GM21367 (cell line): ENCODE data around the gene ABCA13.

Source experiments
- ATAC-seq: cut with Tn5 transposase; IDR thresholded peaks from one replicate; pipeline ENCODE4 v1.9.1; 2021; ENCODE audit not compliant: unreplicated experiment

ABCA13 gene

GRCh38 chr7:48363174-48363573 is 191.9 kb downstream of the ABCA13 start:
- ATAC-seq = no peak

- ATAC-seq = no peak
These were observed 193.8 kb downstream of the ABCA13 start for GRCh38 chr7:48365010-48365409.

- no peak for ATAC-seq
These were observed 194.8 kb downstream of the ABCA13 start for GRCh38 chr7:48366096-48366495.

- no peak for ATAC-seq
These were observed 205.0 kb downstream of the ABCA13 start for GRCh38 chr7:48376263-48376662.

- no peak for ATAC-seq
These were observed 209.7 kb downstream of the ABCA13 start for GRCh38 chr7:48380921-48381320.

- ATAC-seq = no peak
These were observed 210.3 kb downstream of the ABCA13 start for GRCh38 chr7:48381571-48381970.

GRCh38 chr7:48384180-48384752 is 213.0 kb downstream of the ABCA13 start:
- no peak for ATAC-seq

GRCh38 chr7:48387932-48388331 is 216.7 kb downstream of the ABCA13 start:
- ATAC-seq = no peak

- ATAC-seq = no peak
These were observed 217.7 kb downstream of the ABCA13 start for GRCh38 chr7:48388911-48389310.

- ATAC-seq = no peak
These were observed 218.7 kb downstream of the ABCA13 start for GRCh38 chr7:48389977-48390376.

GRCh38 chr7:48390388-48391327 is 219.4 kb downstream of the ABCA13 start:
- ATAC-seq = no peak

GRCh38 chr7:48398191-48398590 is 226.9 kb downstream of the ABCA13 start:
- ATAC-seq = no peak

- no peak for ATAC-seq
These were observed 231.5 kb downstream of the ABCA13 start for GRCh38 chr7:48402721-48403120.

GRCh38 chr7:48408731-48409130 is 237.5 kb downstream of the ABCA13 start:
- no peak for ATAC-seq

- no peak for ATAC-seq
These were observed 240.4 kb downstream of the ABCA13 start for GRCh38 chr7:48411619-48412018.

GRCh38 chr7:48414011-48414732 is 242.9 kb downstream of the ABCA13 start:
- ATAC-seq = no peak

GRCh38 chr7:48416327-48416908 is 245.2 kb downstream of the ABCA13 start:
- ATAC-seq = no peak

- ATAC-seq = no peak
These were observed 248.1 kb downstream of the ABCA13 start for GRCh38 chr7:48419401-48419800.

- no peak for ATAC-seq
These were observed 248.9 kb downstream of the ABCA13 start for GRCh38 chr7:48420206-48420605.

GRCh38 chr7:48421357-48421756 is 250.1 kb downstream of the ABCA13 start:
- ATAC-seq = no peak

GRCh38 chr7:48424731-48425130 is 253.5 kb downstream of the ABCA13 start:
- ATAC-seq = no peak
